GOT3 (cell line): ENCODE data around the gene ZBTB8A.
A peak's percentile ranks its signal among the peaks of the same experiment; 100 is the strongest.
"Not testable (repeated sequence)": the region's sequence is repeated elsewhere in the genome, so short reads cannot be mapped to it uniquely, and the experiment has no call there.

Experiments used
- DNase-seq: peaks from one replicate; lab custom pipeline; 2025; ENCODE audit warnings: mixed read lengths; lab: John Stamatoyannopoulos, UW

Gene ZBTB8A

DNA sequence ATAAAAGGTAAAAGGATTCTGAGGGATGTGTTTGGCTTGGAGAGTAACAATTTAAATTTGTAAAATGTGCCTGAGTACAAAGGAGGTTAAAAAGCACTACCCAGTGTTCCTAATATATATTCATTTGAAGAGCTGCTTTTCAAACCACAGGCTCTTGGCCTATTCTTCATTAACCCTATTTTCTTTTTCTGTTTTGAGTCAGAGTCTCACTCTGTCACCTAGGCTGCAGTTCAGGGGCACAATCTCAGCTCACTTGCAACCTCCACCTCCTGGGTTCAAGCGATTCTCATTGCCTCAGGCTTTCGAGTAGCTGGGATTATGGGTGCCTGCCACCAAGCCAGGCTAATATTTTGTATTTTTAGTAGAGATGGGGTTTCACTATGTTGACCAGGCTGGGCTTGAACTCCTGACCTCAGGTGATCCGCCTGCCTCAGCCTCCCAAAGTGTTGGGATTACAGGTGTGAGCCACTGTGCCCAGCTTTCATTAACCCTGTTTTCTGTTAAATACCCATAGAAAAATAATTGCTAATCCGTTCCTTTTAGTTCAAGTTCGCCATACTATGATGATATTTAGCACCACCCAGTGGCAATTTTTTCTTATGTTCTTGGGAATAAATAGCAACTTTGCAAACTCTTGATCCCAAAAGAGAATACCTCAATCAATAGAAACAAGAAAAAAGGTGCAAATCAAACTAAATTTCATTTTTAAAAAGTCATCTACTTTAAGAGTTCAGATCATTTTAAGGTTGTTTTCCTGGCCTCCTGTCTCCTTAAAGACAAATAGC lies 80.7 kb downstream of the ZBTB8A start:
- DNase-seq = no peak

DNA sequence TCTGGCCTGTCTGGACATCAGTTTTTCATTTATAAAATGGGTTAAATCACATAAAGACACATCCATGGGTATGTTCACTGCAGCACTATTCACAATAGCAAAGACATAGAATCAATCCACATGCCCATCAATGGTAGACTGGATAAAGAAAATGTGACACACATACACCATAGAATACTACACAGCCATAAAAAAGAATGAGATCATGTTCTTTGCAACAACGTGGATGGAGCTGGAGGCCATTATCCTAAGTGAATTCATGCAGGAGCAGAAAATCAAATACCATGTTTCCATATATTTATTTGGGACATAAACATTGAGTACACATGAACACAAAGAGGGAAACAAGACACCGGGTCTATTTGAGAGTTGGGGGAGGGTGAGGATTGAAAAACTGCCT lies 83.0 kb downstream of the ZBTB8A start:
- DNase-seq = no peak

- no peak for DNase-seq
Observed at GRCh38 chr1:32622806-32623681, 83.8 kb downstream of the ZBTB8A start.

DNA sequence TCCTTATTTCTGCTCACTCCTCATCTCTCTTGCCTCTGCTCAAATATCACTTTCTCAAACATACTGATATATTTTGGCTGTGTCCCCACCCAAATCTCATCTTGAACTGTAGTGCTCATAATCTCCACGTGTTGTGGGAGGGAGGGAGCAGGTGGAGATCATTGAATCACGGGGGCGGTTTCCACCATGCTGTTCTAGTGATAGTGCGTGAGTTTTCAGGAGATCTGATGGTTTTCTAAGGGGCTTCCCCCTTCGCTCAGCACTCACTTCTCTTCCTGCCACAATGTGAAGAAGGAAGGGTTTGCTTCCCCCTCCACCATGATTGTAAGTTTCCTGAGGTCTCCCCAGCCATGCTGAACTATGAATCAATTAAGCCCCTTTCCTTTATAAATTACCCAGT lies 84.5 kb downstream of the ZBTB8A start:
- DNase-seq = no peak

DNA sequence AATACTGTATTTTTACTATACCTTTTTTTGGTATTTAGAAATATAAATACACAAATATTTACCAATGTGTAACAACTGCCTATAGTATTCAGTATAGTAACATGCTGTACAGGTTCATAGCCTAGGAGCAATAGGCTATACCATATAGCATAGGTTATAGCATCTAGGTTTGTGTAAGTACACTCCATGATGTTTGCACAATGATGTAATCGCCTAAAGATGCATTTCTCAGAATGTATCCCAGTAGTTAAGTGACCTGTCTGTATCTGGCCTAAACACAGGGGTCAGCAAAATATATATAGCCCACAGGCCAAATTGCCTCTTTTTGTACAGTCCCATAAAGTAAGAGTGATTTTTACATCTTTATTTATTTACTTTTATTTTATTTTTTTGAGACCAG lies 86.9 kb downstream of the ZBTB8A start:
- DNase-seq = no peak

- no peak for DNase-seq
Observed at GRCh38 chr1:32627596-32628162, 88.5 kb downstream of the ZBTB8A start.

DNA sequence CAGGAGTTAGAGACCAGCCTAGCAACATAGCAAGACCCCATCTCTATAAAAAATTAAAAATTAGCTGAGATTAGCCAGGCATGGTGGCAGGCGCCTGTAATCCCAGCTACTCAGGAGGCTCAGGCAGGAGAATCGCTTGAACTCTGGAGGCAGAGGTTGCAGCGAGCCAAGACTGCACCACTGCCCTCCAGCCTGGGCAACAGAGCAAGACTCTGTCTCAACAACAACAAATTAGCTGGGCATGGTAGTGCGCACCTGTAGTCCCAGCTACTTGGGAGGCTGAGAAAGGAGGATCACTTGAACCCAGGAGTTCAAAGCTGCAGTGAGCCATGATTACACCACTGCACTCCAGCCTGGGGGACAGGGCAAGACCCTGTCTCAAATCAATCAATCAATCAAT lies 90.9 kb downstream of the ZBTB8A start:
- DNase-seq = not testable (repeated sequence)

GRCh38 chr1:32632829-32633228 lies 93.6 kb downstream of the ZBTB8A start:
- DNase-seq = no peak

DNA sequence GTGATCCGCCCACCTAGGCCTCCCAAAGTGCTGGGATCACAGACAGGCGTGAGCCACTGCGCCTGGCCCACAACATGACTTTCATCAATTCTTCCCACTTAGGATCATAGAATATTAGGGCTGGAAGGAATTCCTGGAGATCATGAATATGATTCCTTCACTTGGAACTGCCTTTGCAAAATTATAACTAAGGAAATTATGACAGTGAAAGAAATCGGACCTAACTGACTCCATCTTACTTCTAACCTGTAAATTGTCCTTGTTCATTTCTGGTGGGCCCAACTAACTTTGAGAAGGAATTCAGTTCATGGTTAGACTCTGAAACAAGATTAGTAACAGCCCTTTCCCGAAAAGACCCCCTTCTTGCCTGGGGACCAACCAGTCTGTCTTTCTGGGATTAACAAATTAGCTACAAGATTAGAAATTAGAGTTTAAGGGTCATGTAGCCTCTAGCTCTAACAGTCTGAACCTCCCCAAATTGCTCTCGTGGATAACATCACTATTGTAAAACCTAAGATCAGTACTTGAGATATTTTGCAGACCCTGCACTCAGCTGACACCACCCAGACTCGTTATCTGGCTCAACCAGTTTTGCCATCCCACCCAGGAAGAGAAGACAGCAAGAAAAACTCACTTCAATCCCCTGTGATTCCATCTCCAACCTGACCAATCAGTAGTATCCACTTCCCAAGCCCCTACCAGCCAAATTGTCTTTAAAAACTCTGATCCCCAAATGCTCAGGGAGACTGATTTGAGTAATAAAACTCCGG lies 96.5 kb downstream of the ZBTB8A start:
- no peak for DNase-seq

DNA sequence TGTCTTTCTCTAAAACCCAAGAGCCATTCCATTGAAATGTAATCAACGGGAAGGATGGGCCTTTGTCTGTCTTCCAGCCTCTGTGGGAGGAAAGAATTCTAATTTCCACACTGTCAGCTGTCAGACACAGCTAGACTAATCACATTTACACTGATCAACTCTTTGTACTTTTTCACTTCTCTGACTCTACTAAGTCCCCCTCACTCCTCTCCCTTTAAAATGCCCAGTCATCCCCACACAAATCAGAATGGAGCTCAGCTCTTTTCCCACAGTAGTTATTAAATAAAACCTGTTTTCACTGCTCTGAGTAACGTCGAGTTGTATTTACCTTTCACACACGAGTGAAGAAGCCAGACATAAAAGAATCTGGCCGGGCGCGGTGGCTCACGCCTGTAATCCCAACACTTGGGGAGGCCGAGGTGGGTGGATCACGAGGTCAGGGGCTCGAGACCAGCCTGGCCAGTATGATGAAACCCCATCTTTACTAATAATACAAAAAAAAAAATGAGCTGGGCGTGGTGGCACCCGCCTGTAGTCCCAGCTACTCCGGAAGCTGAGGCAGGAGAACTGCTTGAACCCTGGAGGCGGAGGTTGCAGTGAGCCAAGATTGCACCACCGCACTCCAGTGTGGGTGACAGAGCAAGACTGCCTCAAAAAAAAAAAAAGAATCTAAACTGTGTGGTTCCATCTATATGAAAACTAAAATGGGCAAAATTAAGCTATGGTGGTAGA lies 97.9 kb downstream of the ZBTB8A start:
- no peak for DNase-seq

- no peak for DNase-seq
Observed at GRCh38 chr1:32639489-32640075, 100.4 kb downstream of the ZBTB8A start.

GRCh38 chr1:32642292-32642827 lies 103.1 kb downstream of the ZBTB8A start:
- DNase-seq = not testable (repeated sequence)

DNA sequence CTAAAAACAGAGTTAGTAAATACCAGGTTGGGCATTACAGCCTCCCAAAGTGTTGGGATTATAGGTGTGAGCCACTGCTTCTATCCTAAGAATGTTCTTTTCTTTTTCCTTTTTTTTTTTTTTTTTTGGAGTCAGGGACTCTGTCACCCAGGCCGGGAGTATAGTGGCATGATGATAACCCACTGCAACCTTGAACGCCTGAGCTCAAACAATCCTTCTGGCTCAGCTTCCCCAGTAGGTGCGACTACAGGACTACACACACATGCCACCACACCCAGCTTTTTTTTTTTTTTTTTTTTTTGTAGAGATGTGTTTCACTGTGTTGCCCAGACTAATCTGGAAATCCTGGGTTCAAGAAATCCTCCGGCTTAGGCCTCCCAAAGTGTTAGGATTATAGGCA lies 105.2 kb downstream of the ZBTB8A start:
- no peak for DNase-seq

GRCh38 chr1:32647308-32648134 lies 108.3 kb downstream of the ZBTB8A start:
- DNase-seq = no peak

DNA sequence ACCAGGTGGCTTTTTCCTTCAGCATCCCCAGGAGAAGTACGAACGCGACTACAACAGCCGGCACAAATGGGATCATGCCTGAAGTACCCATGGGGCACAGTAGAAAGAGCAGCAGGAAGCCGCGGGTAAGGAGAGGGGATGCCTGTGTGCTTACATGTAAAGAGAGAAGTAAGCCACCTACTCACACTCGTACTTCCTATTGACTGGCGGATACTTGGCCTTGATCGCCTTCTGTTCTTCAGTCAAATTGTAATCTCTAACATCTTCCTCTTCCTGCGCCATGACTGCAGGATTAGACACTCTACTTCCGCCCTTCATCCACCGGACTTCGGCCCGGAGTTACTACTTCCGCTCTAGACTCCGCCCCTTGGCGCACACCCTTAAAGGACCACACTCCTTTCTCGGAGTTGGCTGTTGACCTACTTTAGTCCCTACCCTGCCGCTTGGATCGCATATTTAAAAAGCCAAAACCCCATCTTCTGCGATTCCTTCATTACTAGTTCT lies 111.1 kb downstream of the ZBTB8A start, which contains the start of gene ZBTB8OS:
Gene ZBTB8OS (minus strand): TSS at position 303 of the 504 bp plus-strand sequence. CDS start 21 bp downstream, at position 282.
- DNase-seq = peak; percentile 48

DNA sequence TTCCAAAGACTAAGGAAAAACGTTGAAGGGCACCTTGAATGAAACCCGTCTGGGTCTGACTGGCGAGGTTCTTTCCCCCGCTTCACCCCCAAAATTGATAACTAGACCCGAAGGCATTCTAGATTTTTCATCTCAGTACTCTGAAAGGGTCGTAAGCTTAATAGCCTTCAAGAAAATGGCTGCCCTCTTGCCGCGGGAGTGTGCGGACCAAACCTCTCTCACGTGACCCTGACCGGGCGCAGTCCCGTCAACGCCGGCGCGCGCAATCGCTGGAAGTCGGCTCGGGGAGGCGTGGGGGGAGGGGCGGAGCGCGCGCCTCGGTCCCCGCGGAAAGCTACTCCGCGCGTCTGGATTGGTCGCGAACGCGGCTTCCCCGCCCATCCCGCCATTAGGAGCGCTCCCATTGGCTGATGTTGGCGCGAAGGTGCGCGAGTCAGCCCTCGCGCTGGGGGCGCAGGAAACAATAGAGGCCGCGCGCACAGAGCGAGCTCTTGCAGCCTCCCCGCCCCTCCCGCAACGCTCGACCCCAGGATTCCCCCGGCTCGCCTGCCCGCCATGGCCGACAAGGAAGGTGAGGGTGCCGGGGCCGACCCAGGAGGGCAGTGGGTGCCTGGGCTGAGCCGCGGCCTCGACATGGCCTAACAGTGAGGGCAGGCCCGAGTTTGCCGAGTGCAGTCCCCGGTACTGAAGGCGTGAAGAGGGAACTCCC lies 111.7 kb downstream of the ZBTB8A start, which contains the start of gene RBBP4:
Gene RBBP4 (plus strand): TSS at position 457 of the 709 bp plus-strand sequence. CDS start 99 bp downstream, at position 556.
- DNase-seq = peak; percentile 95

GRCh38 chr1:32651461-32652073 lies 112.3 kb downstream of the ZBTB8A start:
- DNase-seq = no peak
